AG04450 (cell line): ENCODE measurements around the gene RAPGEF5. TPM values are rescaled to one million over a fixed set of nuclear protein-coding genes. Genes with fewer than 3 reads are reported as not detected.

ENCODE experiments used
- CTCF ChIA-PET: fragments of 300-600, 350-600 bp; formaldehyde crosslinking; extraction: SDS; loops from one replicate; lab custom pipeline; 2022; ENCODE audit warnings: antibody characterized with exemption, inconsistent platforms; lab: Charles Lee
- POLR2A ChIA-PET: fragments of 350-600 bp; formaldehyde crosslinking; extraction: SDS; loops from one replicate; lab custom pipeline; 2021; ENCODE audit warnings: antibody characterized with exemption, inconsistent platforms; lab: Yijun Ruan, JAX
- DNase-seq: peaks from one replicate; pipeline ENCODE4 v3.0.0-alpha.2; 2011; ENCODE audit warnings: low read depth, low spot score
- H3K27ac ChIP-seq: one replicate; pipeline ENCODE4 v1.5.1; 2012; ENCODE audit warnings: low read depth, low read length, control low read depth
- H3K27me3 ChIP-seq: one replicate; pipeline ENCODE4 v1.6.0; 2012; ENCODE audit warnings: low read length; ENCODE audit not compliant: control insufficient read depth, insufficient read depth
- H3K4me3 ChIP-seq: 2 replicates; pipeline ENCODE4 v1.5.1; 2011; ENCODE audit warnings: mild to moderate bottlenecking, low read depth, low read length, control low read depth
- H3K9me3 ChIP-seq: 2 replicates; pipeline ENCODE4 v1.5.1; 2012; ENCODE audit warnings: low read length; ENCODE audit not compliant: control insufficient read depth, insufficient read depth
- CTCF ChIP-seq: IDR thresholded peaks from 2 replicates; pipeline ENCODE4 v1.5.1; 2011; ENCODE audit warnings: low read depth, low read length, control low read depth, inconsistent platforms
- polyA plus RNA-seq: library from polyadenylated mRNA; depleted of rRNA; stranded (reverse); fragments of >200 nt; gene quantifications from 2 replicates; pipeline ENCODE4 v1.2.3, GENCODE V29; 2011

Gene RAPGEF5
- polyA plus RNA-seq, 1 experiment: 0.16 TPM

GRCh38 chr7:22329816-22330524 lies 27.0 kb downstream of the RAPGEF5 start:
- no peak overlapping the region for H3K4me3 ChIP-seq
- no peak for TF ChIP-seq CTCF
- CTCF ChIA-PET: interaction anchor here (1.1 kb wide), 1 partner anchor 220 kb away, joined by 3 read pairs; no protein-coding TSS in a partner anchor
- POLR2A ChIA-PET: no interaction called here
- no peak for DNase-seq
- no peaks in the 10 kb centered on the region for H3K27me3 ChIP-seq
- H3K9me3 ChIP-seq: no peaks in the 10 kb centered on the region
- H3K27ac ChIP-seq: no peak overlapping the region

- CTCF ChIA-PET: interaction anchor here (1.8 kb wide), 1 partner anchor 164 kb away, joined by 5 read pairs; no protein-coding TSS in a partner anchor
- H3K27ac ChIP-seq: no peak overlapping the region
- POLR2A ChIA-PET: no interaction called here
- H3K4me3 ChIP-seq: no peak overlapping the region
- TF ChIP-seq CTCF: no peak
- H3K9me3 ChIP-seq: no peaks in the 10 kb centered on the region
- no peak for DNase-seq
- no peaks in the 10 kb centered on the region for H3K27me3 ChIP-seq
Measured at GRCh38 chr7:22326181-22326580, 30.8 kb downstream of the RAPGEF5 start.

GRCh38 chr7:22325671-22326070 lies 31.3 kb downstream of the RAPGEF5 start:
- CTCF ChIA-PET: interaction anchor here (1.8 kb wide), 1 partner anchor 164 kb away, joined by 5 read pairs; no protein-coding TSS in a partner anchor
- POLR2A ChIA-PET: no interaction called here
- H3K4me3 ChIP-seq: no peak overlapping the region
- H3K27me3 ChIP-seq: no peaks in the 10 kb centered on the region
- no peak for TF ChIP-seq CTCF
- DNase-seq: no peak
- no peaks in the 10 kb centered on the region for H3K9me3 ChIP-seq
- no peak overlapping the region for H3K27ac ChIP-seq

GRCh38 chr7:22323714-22324113 lies 33.2 kb downstream of the RAPGEF5 start:
- POLR2A ChIA-PET: no interaction called here
- TF ChIP-seq CTCF: no peak
- Histone ChIP-seq H3K4me3 (no peak overlapping the region), H3K9me3 (no peaks in the 10 kb centered on the region), H3K27me3 (no peaks in the 10 kb centered on the region), H3K27ac (no peak overlapping the region)
- CTCF ChIA-PET: no interaction called here
- no peak for DNase-seq

- H3K27ac ChIP-seq: no peak overlapping the region
- CTCF ChIA-PET: no interaction called here
- no peak for TF ChIP-seq CTCF
- POLR2A ChIA-PET: no interaction called here
- no peak for DNase-seq
- H3K4me3 ChIP-seq: no peak overlapping the region
- H3K27me3 ChIP-seq: no peaks in the 10 kb centered on the region
- H3K9me3 ChIP-seq: no peaks in the 10 kb centered on the region
Measured at GRCh38 chr7:22320416-22320815, 36.5 kb downstream of the RAPGEF5 start.
